Measurements from ENCODE around the gene DIS3L2.

Gene DIS3L2

GRCh38 chr2:232354069-232354468 is 392.6 kb downstream of the DIS3L2 start:
- TF ChIP-seq POLR2AphosphoS5 (IDR thresholded peaks at IDR 0.05; ENCODE audit: low read depth, low read length) (no peak), FOXP2 (optimal IDR thresholded peaks at IDR 0.05; ENCODE audit: borderline replicate concordance, extremely low read depth, extremely low read length, insufficient read depth) (no peak), REST (IDR thresholded peaks at IDR 0.05; ENCODE audit: insufficient read depth in 1 of 2, low read depth in 2 of 2, low read length in 2 of 2) (no peak), SIN3A (IDR thresholded peaks at IDR 0.05; ENCODE audit: borderline replicate concordance, insufficient read depth, low read length) (no peak), TAF1 (IDR thresholded peaks at IDR 0.05; ENCODE audit: borderline replicate concordance, insufficient read depth, low read length) (no peak)

- TF ChIP-seq POLR2AphosphoS5 (IDR thresholded peaks at IDR 0.05; ENCODE audit: low read depth, low read length) (no peak), FOXP2 (optimal IDR thresholded peaks at IDR 0.05; ENCODE audit: borderline replicate concordance, extremely low read depth, extremely low read length, insufficient read depth) (no peak), REST (IDR thresholded peaks at IDR 0.05; ENCODE audit: insufficient read depth in 1 of 2, low read depth in 2 of 2, low read length in 2 of 2) (no peak)
Observed at GRCh38 chr2:232361646-232362045, 400.1 kb downstream of the DIS3L2 start.

- TF ChIP-seq SIN3A (IDR thresholded peaks at IDR 0.05; ENCODE audit: borderline replicate concordance, insufficient read depth, low read length) (no peak), POLR2AphosphoS5 (IDR thresholded peaks at IDR 0.05; ENCODE audit: low read depth, low read length) (no peak), TAF1 (IDR thresholded peaks at IDR 0.05; ENCODE audit: borderline replicate concordance, insufficient read depth, low read length) (no peak), REST (IDR thresholded peaks at IDR 0.05; ENCODE audit: insufficient read depth in 1 of 2, low read depth in 2 of 2, low read length in 2 of 2) (no peak), FOXP2 (optimal IDR thresholded peaks at IDR 0.05; ENCODE audit: borderline replicate concordance, extremely low read depth, extremely low read length, insufficient read depth) (no peak)
Observed at GRCh38 chr2:232362174-232362900, 400.8 kb downstream of the DIS3L2 start.

GRCh38 chr2:232363784-232364615 is 402.5 kb downstream of the DIS3L2 start:
- no peak for TF ChIP-seq SIN3A (IDR thresholded peaks at IDR 0.05; ENCODE audit: borderline replicate concordance, insufficient read depth, low read length)
- TF ChIP-seq FOXP2 (optimal IDR thresholded peaks at IDR 0.05; ENCODE audit: borderline replicate concordance, extremely low read depth, extremely low read length, insufficient read depth), result no peak
- no peak for TF ChIP-seq REST (IDR thresholded peaks at IDR 0.05; ENCODE audit: insufficient read depth in 1 of 2, low read depth in 2 of 2, low read length in 2 of 2)
- no peak for TF ChIP-seq POLR2AphosphoS5 (IDR thresholded peaks at IDR 0.05; ENCODE audit: low read depth, low read length)
- no peak for TF ChIP-seq TAF1 (IDR thresholded peaks at IDR 0.05; ENCODE audit: borderline replicate concordance, insufficient read depth, low read length)

All from PFSK-1 (cell line).